GM13976 (cell line): Measurements from ENCODE around the gene MAML2.

Experiments
- DNase-seq: peaks from one replicate; pipeline ENCODE4 v3.0.0; 2012; ENCODE audit warnings: low spot score
- CTCF ChIP-seq: IDR thresholded peaks from 2 replicates; pipeline ENCODE4 v1.5.1; 2012; ENCODE audit warnings: borderline replicate concordance, mild to moderate bottlenecking; ENCODE audit not compliant: insufficient read depth; ENCODE audit errors: extremely low read depth, missing control alignments, control extremely low read depth
- in situ Hi-C: fragments of 300-500 bp; cut with MboI; formaldehyde crosslinking; loops from one replicate; pipeline ENCODE4 v1.12.0; 2022; ENCODE audit warnings: low sequenced_read_pairs, mixed read lengths, inconsistent platforms; ENCODE audit not compliant: unreplicated experiment

MAML2 gene

GRCh38 chr11:96024666-96025065, 318.3 kb downstream of the MAML2 start:
- TF ChIP-seq CTCF, result no peak
- in situ Hi-C loops, result no loop called here
- no peak for DNase-seq

- in situ Hi-C loops, result no loop called here
- DNase-seq, result no peak
- TF ChIP-seq CTCF, result no peak
Observed at GRCh38 chr11:96023275-96023674, 319.7 kb downstream of the MAML2 start.

- no peak for DNase-seq
- no peak for TF ChIP-seq CTCF
- in situ Hi-C loops, result no loop called here
Observed at GRCh38 chr11:96021901-96022650, 320.9 kb downstream of the MAML2 start.

- TF ChIP-seq CTCF, result no peak
- no peak for DNase-seq
- in situ Hi-C loops, result no loop called here
Observed at GRCh38 chr11:96019810-96020747, 322.9 kb downstream of the MAML2 start.

GRCh38 chr11:96019281-96019680, 323.7 kb downstream of the MAML2 start:
- in situ Hi-C loops, result no loop called here

More at GRCh38 chr11:96019281-96019680, 323.7 kb downstream of the MAML2 start:
- DNase-seq, result no peak
- TF ChIP-seq CTCF, result no peak
